ENCODE measurements around the gene IL12RB2.

- TF ChIP-seq CTCF (IDR thresholded peaks at IDR 0.05) (no peak), ZFX (IDR thresholded peaks at IDR 0.05; ENCODE audit: borderline replicate concordance) (no peak)
Observed at GRCh38 chr1:67367370-67368045, 59.8 kb downstream of the IL12RB2 start.
